Measurements from ENCODE around the gene TEX53. TPM values are rescaled to one million over a fixed set of nuclear protein-coding genes. Genes with fewer than 3 reads are reported as not detected.

TEX53 gene
- total RNA-seq, 1 experiment from 2014 or later: not detected

DNA sequence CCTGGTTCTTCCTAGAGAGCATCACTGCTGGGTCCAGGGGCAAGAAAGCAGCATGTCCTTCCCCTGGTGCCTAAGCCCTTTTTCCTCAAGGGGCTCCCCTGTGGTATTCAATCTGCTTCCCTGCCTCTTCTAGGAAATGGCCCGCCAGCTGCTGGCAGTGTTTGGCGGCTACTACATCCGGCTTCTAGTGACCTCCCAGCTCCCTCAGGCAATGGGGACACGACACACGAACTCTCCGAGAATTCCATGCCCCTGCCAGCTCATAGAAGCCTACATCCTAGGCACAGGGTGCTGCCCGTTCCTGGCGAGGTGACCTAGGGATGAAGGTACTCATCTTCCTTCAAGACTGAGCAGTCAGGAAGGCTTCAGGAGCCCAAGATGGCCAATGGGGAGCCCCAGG lies 14.6 kb downstream of the TEX53 start:
- Histone ChIP-seq H3K4me3 (replicated peaks in 1 of 2; ENCODE audit: low read depth in 1 of 2, low read length in 2 of 2) (no peak overlapping the region), H3K9me3 (ENCODE audit: control insufficient read depth in 1 of 2, insufficient read depth in 1 of 2, low read depth in 1 of 2, low read length in 2 of 2) (no peaks in the 10 kb centered on the region), H3K4me1 (ENCODE audit: control insufficient read depth in 1 of 2, insufficient read depth in 2 of 2, low read length in 2 of 2) (no peaks in the 10 kb centered on the region), H4K20me1 (ENCODE audit: insufficient read depth) (no peaks in the 10 kb centered on the region), H2AFZ (ENCODE audit: low read depth, low read length, poor library complexity, severe bottlenecking) (no peak overlapping the region), H3K36me3 (ENCODE audit: control insufficient read depth in 1 of 2, insufficient read depth in 2 of 2, low read length in 2 of 2) (peaks cover 0 to 2% of the 10 kb centered on the region in 2 experiments; a peak in 2 of 4 replicates), H3K27me3 (ENCODE audit: insufficient read depth, low read length) (no peaks in the 10 kb centered on the region), H3K9me2 (ENCODE audit: insufficient read depth) (no peaks in the 10 kb centered on the region), H3K27ac (ENCODE audit: low read depth, low read length) (no peak overlapping the region), H3K4me2 (ENCODE audit: low read length) (no peak overlapping the region), H3K79me2 (ENCODE audit: insufficient read depth, low read length) (no peaks in the 10 kb centered on the region), H3K9ac (ENCODE audit: low read length) (no peak overlapping the region)
- intact Hi-C loops (cut with micrococcal nuclease): no loop called here
- no TSS peak for BruUV-seq (replicated peaks)
- DNase-seq (ENCODE audit: low read depth, low spot score): no peak
- CTCF ChIA-PET: no interaction called here
- RAD21 ChIA-PET (ENCODE audit: low non-redundant PET in 1 of 2, low total read pairs in 2 of 2, uncharacterized antibody in 2 of 2, unreplicated experiment in 2 of 2): no interaction called here
- POLR2A ChIA-PET: no interaction called here
- TF ChIP-seq POLR2A (IDR thresholded peaks at IDR 0.05; ENCODE audit: borderline replicate concordance, extremely low read depth, insufficient read depth, insufficient read length): no peak
- TF ChIP-seq EZH2 (IDR thresholded peaks at IDR 0.05): no peak
- no peak for TF ChIP-seq ZFX (IDR thresholded peaks at IDR 0.05)
- TF ChIP-seq ZNF274 (IDR thresholded peaks at IDR 0.05; ENCODE audit: low read depth, low read length): no peak
- no peak for TF ChIP-seq EZH2phosphoT487 (IDR thresholded peaks at IDR 0.05; ENCODE audit: borderline replicate concordance)
- TF ChIP-seq, protein P1, sequence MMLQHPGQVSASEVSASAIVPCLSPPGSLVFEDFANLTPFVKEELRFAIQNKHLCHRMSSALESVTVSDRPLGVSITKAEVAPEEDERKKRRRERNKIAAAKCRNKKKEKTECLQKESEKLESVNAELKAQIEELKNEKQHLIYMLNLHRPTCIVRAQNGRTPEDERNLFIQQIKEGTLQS (IDR thresholded peaks at IDR 0.05): no peak
- TF ChIP-seq POLR2AphosphoS5 (IDR thresholded peaks at IDR 0.05; ENCODE audit: low read depth, low read length): no peak
- no peak for TF ChIP-seq RAD21 (IDR thresholded peaks at IDR 0.05; ENCODE audit: low read depth)
- TF ChIP-seq CBX3 (IDR thresholded peaks at IDR 0.05; ENCODE audit: low read depth): no peak
- no peak for TF ChIP-seq SRF (IDR thresholded peaks at IDR 0.05; ENCODE audit: low read depth)
- TF ChIP-seq, protein P2, sequence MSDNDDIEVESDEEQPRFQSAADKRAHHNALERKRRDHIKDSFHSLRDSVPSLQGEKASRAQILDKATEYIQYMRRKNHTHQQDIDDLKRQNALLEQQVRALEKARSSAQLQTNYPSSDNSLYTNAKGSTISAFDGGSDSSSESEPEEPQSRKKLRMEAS (IDR thresholded peaks at IDR 0.05): no peak
- TF ChIP-seq ELF1 (IDR thresholded peaks at IDR 0.05; ENCODE audit: borderline replicate concordance, low read depth): no peak
- TF ChIP-seq, protein P3, sequence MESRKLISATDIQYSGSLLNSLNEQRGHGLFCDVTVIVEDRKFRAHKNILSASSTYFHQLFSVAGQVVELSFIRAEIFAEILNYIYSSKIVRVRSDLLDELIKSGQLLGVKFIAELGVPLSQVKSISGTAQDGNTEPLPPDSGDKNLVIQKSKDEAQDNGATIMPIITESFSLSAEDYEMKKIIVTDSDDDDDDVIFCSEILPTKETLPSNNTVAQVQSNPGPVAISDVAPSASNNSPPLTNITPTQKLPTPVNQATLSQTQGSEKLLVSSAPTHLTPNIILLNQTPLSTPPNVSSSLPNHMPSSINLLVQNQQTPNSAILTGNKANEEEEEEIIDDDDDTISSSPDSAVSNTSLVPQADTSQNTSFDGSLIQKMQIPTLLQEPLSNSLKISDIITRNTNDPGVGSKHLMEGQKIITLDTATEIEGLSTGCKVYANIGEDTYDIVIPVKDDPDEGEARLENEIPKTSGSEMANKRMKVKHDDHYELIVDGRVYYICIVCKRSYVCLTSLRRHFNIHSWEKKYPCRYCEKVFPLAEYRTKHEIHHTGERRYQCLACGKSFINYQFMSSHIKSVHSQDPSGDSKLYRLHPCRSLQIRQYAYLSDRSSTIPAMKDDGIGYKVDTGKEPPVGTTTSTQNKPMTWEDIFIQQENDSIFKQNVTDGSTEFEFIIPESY (IDR thresholded peaks at IDR 0.05; ENCODE audit: extremely low read depth, insufficient replicate concordance, low read length): no peak
- TF ChIP-seq SP1 (IDR thresholded peaks at IDR 0.05; ENCODE audit: low read depth): no peak
- TF ChIP-seq SIN3A (IDR thresholded peaks at IDR 0.05; ENCODE audit: low read depth): no peak
- no peak for TF ChIP-seq TCF7L2 (IDR thresholded peaks at IDR 0.05; ENCODE audit: borderline replicate concordance, extremely low read depth, insufficient read depth, insufficient read length)
- ATAC-seq: no peak
